Progenitor cell of endocrine pancreas (in vitro differentiated cells): ENCODE measurements around the gene LRMDA. TPM values are rescaled to one million over a fixed set of nuclear protein-coding genes. Genes with fewer than 3 reads are reported as not detected.

ENCODE experiments used
- DNase-seq: peaks from one replicate; pipeline ENCODE4 v3.0.0; 2021; ENCODE audit warnings: low spot score; ENCODE audit not compliant: unreplicated experiment
- H3K27ac Mint-ChIP-seq: 2 replicates; pipeline ENCODE4 v1.8.0; 2021; ENCODE audit warnings: mild to moderate bottlenecking, moderate library complexity, mixed read lengths
- H3K27me3 Mint-ChIP-seq: 2 replicates; pipeline ENCODE4 v1.8.0; 2021; ENCODE audit warnings: mixed read lengths
- H3K36me3 Mint-ChIP-seq: 2 replicates; pipeline ENCODE4 v1.8.0; 2022; ENCODE audit warnings: mixed read lengths; ENCODE audit not compliant: insufficient read depth
- H3K4me1 Mint-ChIP-seq: 2 replicates; pipeline ENCODE4 v1.8.0; 2021; ENCODE audit warnings: low read depth, mixed read lengths
- H3K4me3 Mint-ChIP-seq: 2 replicates; pipeline ENCODE4 v1.8.0; 2021; ENCODE audit warnings: low read depth, mild to moderate bottlenecking, moderate library complexity, mixed read lengths
- H3K9me3 Mint-ChIP-seq: 2 replicates; pipeline ENCODE4 v1.8.0; 2021; ENCODE audit warnings: low read depth, mixed read lengths
- total RNA-seq: library from RNA; stranded (reverse); gene quantifications from 2 replicates; pipeline ENCODE4 v1.2.1, GENCODE V29; 2021
- TF ChIP-seq, protein P1 (sequence below): fragments of 200-600 bp; sonication (generic); IDR thresholded peaks from one replicate; pipeline ENCODE4 v1.5.0; 2021; ENCODE audit warnings: antibody characterized with exemption, mild to moderate bottlenecking; ENCODE audit not compliant: unreplicated experiment

Gene LRMDA
- total RNA-seq, 1 donor from 2014 or later = 6.5 TPM

DNA sequence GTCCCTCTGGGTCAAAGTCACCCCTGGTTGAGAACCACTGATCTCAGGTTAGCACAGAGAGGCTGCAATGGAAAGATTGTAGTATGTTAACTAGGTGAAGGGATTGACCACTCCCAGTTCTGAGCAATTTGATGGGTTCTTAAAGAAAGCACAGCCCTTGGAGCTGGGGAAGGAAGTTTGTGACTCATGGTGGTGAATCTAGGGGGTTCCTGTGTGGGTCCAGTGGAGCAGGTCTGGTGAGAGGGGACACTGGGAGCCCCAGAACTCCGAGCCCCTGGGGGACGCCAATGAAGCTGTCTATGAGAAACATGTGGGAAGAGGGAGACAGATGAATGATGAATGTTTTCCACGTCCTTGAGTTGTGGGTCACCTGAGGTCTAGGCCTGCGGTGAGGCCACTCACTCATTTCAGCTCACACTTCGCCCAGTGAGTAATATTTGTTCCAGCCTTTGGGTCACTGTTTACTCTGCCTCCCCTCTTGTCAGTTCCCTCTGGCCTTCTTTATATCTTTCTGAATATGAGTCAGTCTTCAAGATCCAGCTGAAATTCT, 341.9 kb downstream of the LRMDA start:
- no peak for DNase-seq
- H3K9me3 Mint-ChIP-seq = no peaks in the 10 kb centered on the region
- no peaks in the 10 kb centered on the region for H3K36me3 Mint-ChIP-seq
- TF ChIP-seq, protein P1, sequence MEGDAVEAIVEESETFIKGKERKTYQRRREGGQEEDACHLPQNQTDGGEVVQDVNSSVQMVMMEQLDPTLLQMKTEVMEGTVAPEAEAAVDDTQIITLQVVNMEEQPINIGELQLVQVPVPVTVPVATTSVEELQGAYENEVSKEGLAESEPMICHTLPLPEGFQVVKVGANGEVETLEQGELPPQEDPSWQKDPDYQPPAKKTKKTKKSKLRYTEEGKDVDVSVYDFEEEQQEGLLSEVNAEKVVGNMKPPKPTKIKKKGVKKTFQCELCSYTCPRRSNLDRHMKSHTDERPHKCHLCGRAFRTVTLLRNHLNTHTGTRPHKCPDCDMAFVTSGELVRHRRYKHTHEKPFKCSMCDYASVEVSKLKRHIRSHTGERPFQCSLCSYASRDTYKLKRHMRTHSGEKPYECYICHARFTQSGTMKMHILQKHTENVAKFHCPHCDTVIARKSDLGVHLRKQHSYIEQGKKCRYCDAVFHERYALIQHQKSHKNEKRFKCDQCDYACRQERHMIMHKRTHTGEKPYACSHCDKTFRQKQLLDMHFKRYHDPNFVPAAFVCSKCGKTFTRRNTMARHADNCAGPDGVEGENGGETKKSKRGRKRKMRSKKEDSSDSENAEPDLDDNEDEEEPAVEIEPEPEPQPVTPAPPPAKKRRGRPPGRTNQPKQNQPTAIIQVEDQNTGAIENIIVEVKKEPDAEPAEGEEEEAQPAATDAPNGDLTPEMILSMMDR = no peak
- H3K27me3 Mint-ChIP-seq = peaks cover 16% of the 10 kb centered on the region
- H3K4me1 Mint-ChIP-seq = peaks cover 35% of the 10 kb centered on the region
- H3K27ac Mint-ChIP-seq = no peak overlapping the region
- no peak overlapping the region for H3K4me3 Mint-ChIP-seq

DNA sequence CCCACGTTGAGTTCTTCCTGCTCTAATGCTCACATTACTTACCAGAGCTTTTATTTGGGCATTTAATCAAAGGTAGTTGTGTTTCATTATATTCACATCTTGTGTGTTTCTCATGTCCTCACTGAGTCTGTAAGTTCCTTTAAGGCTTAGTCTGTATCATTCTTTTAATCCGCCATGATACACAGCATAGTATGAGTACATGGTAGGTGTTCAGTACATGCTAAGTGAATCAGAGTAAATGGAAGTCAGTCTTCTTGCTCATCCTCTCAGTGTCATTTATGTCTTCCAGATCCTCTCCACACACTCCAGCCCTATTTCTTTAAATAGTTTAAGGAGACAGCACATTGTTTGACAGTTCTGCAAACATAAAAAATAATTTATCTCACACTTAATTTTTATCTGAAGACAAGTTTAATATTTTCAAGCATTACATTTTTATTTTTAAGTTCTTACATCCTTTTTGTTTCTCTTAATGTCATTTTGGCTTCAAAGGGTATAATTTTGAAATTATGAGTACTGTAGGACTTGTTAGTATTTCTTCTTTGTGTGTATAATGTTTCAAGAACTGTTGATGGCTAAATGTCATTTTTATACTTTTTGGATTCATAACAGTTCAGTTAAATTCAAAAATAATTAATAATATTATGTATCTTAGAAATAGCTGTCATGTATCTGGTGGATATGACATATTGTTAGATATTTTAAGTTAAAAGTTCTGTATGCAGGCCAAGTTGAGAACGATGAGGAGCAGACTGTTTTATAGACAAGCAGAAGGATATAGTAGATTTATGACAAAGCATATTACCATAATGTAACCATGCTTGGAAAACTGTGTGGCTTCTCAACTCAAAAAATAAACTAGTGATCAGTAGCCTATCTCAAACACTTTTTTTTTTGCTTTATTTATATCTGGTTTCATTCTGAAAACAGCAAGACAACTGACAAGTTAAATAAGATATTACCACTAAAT, 342.7 kb downstream of the LRMDA start:
- Mint-ChIP-seq H3K27me3 (peaks cover 16% of the 10 kb centered on the region), H3K27ac (no peak overlapping the region), H3K9me3 (no peaks in the 10 kb centered on the region), H3K4me3 (no peak overlapping the region), H3K36me3 (no peaks in the 10 kb centered on the region), H3K4me1 (peaks cover 38% of the 10 kb centered on the region)
- TF ChIP-seq, protein P1 = no peak
- DNase-seq = no peak

DNA sequence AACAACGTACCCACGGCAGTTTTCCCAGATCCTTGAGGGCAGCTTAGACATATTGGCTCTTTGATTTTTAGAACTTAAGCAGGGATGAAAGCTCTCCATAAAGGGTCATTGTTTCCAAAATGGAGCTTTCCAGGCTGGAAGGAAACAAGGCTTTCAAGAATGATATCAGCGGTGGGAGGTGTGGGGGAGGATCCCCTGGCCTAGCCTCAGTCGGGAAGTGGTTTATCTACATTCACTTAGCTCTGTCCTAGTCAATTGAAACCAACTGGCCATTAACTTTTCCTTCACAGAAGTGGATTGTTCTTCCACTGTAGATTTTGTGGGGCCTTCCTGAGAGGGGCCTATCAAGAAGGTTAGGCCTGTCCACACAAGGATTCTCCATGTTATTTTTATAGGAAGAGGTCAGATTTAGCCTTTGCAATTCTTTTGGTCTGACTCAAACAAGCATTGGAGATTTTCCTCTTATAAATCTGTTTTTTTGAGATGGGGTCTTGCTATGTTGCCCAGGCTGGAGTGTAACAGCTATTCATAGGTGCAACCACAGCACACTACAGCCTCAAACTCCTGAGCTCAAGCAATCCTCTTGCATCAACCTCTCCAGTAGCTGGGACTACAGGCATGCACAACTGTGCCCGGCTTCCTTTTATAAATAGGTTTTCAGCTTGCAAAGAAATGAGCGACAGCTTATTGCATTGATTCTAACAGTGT, 343.5 kb downstream of the LRMDA start:
- peak overlapping the region; percentile 39 for H3K27ac Mint-ChIP-seq
- DNase-seq = no peak
- H3K4me3 Mint-ChIP-seq = no peak overlapping the region
- peaks cover 20% of the 10 kb centered on the region for H3K27me3 Mint-ChIP-seq
- H3K4me1 Mint-ChIP-seq = peaks cover 38% of the 10 kb centered on the region
- H3K36me3 Mint-ChIP-seq = no peaks in the 10 kb centered on the region
- TF ChIP-seq, protein P1 = no peak
- H3K9me3 Mint-ChIP-seq = no peaks in the 10 kb centered on the region

DNA sequence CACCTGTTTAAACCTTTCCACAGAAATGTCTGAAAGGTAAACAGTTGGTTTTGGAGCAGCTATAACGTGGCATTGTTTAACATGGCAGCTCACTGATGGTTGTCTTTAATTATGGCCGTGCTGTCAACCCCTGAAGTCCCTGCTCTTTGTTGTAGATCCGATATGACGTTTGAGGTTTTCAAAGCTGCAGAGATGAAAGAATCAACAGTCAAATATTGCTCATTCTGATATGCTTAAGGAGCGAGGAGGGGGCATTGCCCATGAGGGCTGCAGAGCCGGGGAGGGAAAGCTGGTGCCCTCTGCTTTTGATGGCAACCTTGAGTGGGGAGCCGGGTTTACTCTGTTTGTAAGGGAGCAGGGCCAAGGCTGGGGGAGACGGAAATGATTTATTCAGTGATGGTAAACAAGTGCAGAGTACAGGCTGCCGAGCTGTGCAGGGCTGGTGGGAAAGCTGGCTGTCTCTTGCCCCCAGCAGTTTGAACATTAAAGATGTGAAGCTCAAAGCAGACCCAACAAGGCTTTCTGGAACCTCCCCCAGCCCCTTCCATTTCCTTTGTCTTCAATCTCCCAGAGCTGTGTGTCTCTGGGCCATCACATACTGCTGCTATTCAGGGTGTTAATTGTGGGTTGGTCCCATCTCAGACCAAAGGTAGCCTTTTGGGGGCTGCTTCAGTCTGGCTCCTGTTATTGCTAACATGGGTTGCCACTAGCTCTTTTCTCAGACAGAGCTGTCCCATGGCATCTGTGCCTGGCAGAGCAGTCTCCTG, 345.5 kb downstream of the LRMDA start:
- no peak for DNase-seq
- peaks cover 31% of the 10 kb centered on the region for H3K4me1 Mint-ChIP-seq
- H3K9me3 Mint-ChIP-seq = no peaks in the 10 kb centered on the region
- TF ChIP-seq, protein P1 = no peak
- H3K27me3 Mint-ChIP-seq = peaks cover 22% of the 10 kb centered on the region
- H3K4me3 Mint-ChIP-seq = peak overlapping the region; percentile 40
- no peaks in the 10 kb centered on the region for H3K36me3 Mint-ChIP-seq
- H3K27ac Mint-ChIP-seq = peak overlapping the region; percentile 51
